DMS153 treated with DMSO at 0.1 percent for 48 hours (cell line): ENCODE data around the gene SLC4A5.
A peak's percentile ranks its signal among the peaks of the same experiment; 100 is the strongest.

ENCODE experiments used
- DNase-seq: peaks from one replicate; lab custom pipeline; 2025; ENCODE audit not compliant: unreplicated experiment; lab: John Stamatoyannopoulos, UW

The SLC4A5 gene, protein sequence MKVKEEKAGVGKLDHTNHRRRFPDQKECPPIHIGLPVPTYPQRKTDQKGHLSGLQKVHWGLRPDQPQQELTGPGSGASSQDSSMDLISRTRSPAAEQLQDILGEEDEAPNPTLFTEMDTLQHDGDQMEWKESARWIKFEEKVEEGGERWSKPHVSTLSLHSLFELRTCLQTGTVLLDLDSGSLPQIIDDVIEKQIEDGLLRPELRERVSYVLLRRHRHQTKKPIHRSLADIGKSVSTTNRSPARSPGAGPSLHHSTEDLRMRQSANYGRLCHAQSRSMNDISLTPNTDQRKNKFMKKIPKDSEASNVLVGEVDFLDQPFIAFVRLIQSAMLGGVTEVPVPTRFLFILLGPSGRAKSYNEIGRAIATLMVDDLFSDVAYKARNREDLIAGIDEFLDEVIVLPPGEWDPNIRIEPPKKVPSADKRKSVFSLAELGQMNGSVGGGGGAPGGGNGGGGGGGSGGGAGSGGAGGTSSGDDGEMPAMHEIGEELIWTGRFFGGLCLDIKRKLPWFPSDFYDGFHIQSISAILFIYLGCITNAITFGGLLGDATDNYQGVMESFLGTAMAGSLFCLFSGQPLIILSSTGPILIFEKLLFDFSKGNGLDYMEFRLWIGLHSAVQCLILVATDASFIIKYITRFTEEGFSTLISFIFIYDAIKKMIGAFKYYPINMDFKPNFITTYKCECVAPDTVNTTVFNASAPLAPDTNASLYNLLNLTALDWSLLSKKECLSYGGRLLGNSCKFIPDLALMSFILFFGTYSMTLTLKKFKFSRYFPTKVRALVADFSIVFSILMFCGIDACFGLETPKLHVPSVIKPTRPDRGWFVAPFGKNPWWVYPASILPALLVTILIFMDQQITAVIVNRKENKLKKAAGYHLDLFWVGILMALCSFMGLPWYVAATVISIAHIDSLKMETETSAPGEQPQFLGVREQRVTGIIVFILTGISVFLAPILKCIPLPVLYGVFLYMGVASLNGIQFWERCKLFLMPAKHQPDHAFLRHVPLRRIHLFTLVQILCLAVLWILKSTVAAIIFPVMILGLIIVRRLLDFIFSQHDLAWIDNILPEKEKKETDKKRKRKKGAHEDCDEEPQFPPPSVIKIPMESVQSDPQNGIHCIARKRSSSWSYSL

GRCh38 chr2:74343316-74343715 lies at the start of gene SLC4A5:
SLC4A5 (minus strand) TSS chr2:74343416; CDS start chr2:74315023, 28,393 bp downstream.
- DNase-seq: no peak

GRCh38 chr2:74392449-74392743 lies 49.2 kb upstream of the SLC4A5 start:
- no peak for DNase-seq

DNA sequence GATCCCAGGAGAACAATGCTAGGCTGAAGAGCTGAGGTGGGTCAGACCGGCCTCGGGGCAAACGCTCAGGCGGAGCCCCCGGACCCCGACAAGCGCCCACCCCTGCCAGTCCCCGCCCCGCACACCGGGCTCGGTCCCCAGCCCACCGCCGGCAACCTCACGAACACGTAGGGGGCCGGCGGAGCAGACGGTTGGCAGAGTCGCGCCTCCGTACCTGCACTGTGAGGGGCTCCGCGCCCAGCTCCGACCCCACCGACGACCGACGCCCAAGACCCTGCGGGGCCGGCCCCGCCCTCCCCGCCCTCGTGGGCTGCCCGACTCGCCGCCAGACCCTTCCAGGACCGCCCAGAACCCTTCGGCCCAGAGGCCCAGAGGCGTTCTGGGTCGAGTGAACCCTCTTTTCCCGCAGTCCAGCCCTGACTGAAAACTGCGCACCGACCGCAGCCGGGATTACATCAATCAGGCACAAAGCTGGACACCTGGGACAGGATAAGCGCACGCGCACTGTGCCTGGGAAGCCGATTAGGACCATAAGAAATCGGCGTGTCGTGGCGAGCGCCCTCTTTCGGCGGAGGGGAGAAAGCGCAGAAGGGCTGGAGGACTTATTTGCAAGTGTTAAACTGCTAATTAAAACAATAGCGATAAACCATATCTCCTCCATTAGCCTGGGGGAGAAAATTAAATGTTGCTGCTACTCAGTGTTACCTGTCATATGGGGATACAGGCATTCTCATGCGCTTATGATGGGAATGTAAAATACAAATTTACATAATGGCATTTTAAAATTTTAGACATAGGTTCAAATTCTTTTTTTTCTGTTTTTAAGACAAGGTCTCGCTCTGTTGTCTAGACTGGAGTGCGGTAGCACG lies 48.6 kb upstream of the SLC4A5 start:
- DNase-seq: peak; percentile 90

DNA sequence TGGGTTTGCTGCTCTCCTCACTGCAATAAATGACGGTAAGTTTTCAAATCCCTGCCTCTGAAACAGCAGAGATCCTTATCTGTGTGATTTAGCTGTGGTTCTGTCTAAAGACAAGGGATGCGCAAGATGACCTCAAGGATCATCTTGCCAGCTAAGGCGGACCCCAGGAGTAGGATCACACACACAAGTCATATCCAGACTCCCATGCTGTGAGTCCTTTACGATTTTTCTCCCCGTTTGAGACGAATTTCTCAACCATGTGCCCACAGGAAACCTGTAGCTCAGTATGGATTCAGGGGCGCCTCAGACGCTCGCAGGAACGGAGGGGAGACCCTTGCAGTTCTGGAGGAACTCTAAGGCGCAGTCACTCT lies 48.0 kb upstream of the SLC4A5 start:
- DNase-seq: no peak

GRCh38 chr2:74390606-74391005 lies 47.4 kb upstream of the SLC4A5 start:
- DNase-seq: no peak

DNA sequence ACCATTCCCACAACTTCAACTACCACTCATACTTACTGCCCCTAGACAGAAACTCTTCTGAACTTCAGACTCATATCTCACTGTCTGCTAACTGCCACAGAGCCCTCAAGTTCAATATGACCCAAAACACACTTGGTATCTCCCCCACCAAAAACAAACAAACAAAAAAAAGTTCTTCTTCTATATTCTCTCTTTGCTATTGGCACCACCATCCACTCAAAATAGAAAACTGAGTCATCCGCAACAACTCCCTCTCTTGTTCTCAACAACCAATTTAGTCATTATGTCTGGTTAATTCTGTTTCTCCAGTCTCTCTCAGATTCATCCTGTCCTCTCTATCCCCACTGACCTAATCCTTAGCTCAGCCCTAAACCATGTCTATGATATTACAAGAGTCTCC lies 44.1 kb upstream of the SLC4A5 start:
- DNase-seq: no peak

DNA sequence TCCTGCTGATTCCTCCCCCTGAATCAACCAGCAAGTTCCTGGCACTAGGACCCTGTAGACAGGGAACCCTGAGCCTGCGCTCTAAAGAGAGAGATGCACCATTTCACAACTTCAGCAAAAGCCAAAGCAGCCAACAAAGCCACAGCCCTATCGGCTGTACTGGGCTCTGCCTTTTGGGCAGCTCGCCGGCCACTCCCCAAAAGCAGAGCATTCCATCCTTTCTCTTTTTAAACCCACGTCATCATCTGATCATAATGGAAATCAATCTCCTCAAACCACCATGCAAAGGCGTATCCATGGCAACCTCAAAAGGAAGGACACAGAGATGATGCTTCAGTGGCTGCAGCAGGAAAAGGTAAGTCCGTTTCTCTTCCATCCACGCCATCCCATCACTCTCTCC lies 42.2 kb upstream of the SLC4A5 start:
- DNase-seq: no peak

- no peak for DNase-seq
Observed at GRCh38 chr2:74384051-74384450, 40.8 kb upstream of the SLC4A5 start.

DNA sequence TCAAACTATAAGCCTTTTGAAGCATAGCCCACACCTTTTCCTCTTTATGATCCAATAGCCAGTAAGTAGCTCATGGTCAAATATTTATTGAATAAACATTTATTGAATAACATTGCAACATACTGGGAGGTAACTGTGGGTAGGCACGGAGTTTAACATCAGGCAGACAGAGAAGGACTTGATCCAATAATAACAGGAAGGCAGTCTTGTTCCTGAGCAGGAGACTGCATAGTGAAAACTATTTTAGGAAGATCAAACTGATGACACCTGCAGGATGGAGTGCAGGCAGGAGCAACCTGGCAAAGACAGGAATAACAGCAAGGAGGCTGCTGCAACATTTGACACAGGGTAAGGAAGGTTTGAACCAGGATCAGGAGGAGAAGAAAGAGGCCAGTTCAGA lies 40.0 kb upstream of the SLC4A5 start:
- DNase-seq: no peak

DNA sequence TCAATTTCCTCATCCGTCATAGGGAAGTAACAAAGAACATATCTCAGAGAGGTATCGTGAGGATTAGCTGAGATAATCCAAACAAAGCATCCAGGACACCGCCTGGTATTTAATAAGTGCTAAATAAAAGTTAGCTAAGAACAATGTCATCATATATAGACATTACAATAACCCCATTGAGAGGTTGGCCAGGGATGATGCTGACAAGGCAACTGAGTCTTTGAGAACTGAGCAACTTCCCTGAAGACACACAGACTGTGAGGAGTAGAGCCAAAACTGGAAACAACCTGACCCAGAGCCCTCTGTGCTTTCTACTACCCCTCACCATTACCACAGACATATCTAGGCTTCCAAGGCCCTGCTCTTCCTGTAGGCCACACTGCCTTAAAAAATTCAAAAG lies 38.5 kb upstream of the SLC4A5 start:
- DNase-seq: no peak

DNA sequence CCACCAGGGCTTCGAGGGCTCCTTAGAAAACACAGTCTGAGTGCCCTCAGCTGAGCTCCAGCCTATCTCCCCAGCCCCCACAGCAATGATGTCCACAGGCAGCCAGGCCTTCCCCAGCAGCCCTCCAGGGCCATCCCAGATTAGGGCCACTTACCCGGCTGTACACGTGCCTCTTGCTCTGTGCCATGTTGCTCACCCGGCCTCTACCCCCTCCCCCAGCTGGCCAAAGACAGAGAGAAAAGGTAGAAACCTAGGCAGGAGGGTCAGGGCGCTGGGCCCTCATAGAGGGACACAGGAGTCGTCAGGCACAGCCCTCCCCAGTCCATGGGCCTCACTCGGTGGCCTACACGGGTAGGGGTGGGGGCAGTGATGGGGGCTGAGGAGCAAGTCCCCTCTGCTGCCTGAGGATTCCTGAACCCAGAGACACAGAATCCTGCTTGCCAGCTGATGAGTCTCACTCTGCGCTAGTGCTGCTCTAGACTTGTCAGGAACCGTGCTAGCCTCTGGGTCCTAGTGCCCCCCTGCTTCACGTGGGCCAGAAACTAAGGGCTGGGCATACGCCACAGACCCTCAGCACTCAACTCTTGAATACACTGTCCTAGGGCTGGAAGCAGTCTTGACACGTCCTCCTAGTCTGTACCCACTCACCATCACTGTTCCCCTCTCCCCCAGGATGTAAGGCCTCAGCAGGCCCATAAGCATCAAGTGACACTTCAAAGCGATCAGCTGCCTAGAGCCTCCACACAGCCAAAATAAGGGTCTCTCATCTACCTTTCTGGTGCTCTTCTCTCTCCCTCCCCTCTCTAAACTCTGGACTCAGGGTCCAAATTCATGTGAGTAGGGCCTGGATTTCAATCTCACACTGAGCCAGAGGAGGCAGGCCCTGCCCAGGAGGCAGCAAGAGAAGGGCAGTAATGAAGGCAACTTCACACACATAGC lies 36.9 kb upstream of the SLC4A5 start, which contains the start of gene DCTN1:
Gene DCTN1, minus strand, starts transcription at position 461 of the 939 bp plus-strand sequence. Its CDS starts 274 bp downstream, at position 187.
- no peak for DNase-seq

DNA sequence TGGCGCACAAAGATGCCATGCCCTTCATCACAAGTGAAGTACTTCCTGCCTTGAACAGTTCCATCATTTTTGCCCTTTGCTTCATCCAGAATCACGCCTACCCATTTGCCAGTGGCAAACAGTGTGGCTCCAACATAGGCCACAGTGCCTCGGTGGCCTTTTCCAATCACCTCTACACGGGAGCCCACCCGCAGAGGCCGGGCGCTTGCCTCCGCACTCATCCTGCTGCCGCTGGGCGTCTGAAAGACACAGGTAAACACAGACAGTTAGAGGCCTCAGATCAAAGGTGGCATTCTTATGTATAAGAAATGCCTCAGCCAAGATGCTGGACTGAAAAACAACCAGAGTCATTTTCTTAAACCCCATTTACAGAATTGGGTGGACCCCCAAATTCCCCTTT lies 34.8 kb upstream of the SLC4A5 start:
- no peak for DNase-seq

DNA sequence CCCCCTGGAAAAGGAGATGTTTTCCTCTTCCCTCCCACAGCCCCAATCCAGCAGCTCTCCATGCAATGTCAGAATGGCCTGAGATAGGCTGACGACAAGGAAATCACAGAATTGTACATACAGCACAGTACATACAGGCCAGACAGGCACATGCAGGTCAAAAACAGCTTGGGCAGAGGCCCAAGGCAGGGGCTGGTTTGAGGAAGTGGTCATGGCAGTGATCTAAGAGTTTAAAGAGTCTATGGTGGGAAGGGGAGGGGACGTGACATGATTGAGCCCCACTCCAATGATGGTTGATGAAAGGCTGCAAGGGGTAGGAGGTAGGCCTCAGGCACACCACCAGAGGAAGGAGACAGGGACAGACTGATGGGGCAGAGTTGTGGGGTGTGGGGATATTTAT lies 32.6 kb upstream of the SLC4A5 start:
- DNase-seq: no peak

DNA sequence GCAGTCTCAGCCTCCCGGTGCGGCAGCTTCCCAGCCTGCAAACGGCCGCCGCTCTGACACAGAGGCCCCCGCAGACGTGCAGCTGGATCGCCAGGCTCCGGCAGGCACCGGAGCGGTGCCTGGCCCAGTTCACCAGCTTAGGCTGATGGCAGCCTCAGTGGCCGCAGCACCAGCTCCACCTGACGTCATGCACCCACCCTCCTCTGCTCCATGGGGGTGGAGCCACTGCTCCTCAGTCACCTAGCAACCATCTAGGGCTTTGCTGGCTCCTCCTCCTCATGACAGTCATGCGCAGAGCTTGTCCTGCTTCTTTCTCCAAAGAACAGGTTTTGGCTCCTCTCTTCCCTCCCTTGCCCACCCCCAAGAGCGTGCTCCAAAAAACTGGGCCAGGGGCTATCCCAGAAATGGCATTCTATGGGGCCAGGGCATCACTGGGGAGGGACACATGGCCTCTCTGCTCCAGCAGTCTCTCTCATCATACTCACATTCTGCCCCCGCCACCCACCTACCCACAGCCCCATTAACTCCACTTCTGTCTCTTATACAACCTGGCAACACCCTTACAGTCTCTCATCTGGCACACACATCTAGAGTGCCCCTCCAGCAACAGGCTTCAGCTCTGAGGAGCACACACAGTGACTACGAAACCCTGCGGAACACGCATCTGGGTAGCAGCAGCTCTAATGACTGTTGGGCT lies 31.4 kb upstream of the SLC4A5 start:
- DNase-seq: peak; percentile 85

- DNase-seq: no peak
Observed at GRCh38 chr2:74373985-74374384, 30.8 kb upstream of the SLC4A5 start.

- peak; percentile 31 for DNase-seq
Observed at GRCh38 chr2:74373221-74373676, 30.0 kb upstream of the SLC4A5 start.

- no peak for DNase-seq
Observed at GRCh38 chr2:74372674-74373073, 29.5 kb upstream of the SLC4A5 start.

DNA sequence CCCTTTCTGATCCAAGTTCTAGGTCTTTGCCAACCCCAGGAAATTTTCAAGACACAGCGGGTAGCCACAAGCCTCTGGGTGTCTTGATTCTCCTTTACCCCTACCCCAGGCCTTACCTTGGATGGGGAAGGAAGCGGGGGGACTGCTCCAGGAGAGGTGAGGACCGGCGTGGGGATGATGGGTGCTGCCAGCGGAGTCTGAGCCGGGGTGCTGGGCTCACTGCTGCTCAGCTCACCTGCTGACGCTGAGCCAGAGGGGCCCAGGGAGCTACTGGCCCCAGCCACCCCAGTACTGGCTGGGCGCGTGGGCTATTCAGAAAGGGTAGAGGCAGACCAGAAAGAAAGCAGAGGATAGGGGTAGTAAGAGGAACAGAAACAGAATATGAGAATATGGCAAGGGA lies 28.2 kb upstream of the SLC4A5 start:
- no peak for DNase-seq

- no peak for DNase-seq
Observed at GRCh38 chr2:74369976-74370375, 26.8 kb upstream of the SLC4A5 start.
